H1 (cell line): Measurements from ENCODE around the gene PIBF1.

Experiments
- MAFK ChIP-seq: IDR thresholded peaks from 2 replicates; pipeline ENCODE4 v1.6.1; 2012; ENCODE audit warnings: low read depth, mild to moderate bottlenecking, improper control_type of control experiment, low read length
- RAD21 ChIP-seq, 2 experiments: IDR thresholded peaks in 1 of 2; conservative IDR thresholded peaks in 1 of 2; 2 replicates each; pipeline ENCODE4 v1.6.1; 2011; ENCODE audit warnings: low read depth in 2 of 2, low read length in 2 of 2, improper control_type of control experiment in 1 of 2, inconsistent platforms in 1 of 2, mild to moderate bottlenecking in 1 of 2, moderate library complexity in 1 of 2
- RFX5 ChIP-seq: IDR thresholded peaks from 2 replicates; pipeline ENCODE4 v1.6.1; 2011; ENCODE audit warnings: low read depth, low read length, improper control_type of control experiment, borderline replicate concordance
- TF ChIP-seq, protein P1 (sequence below): fragments of 300-600 bp; sonication (generic); IDR thresholded peaks from 2 replicates; pipeline ENCODE4 v1.7.1; 2012; ENCODE audit warnings: low read length, moderate library complexity, mild to moderate bottlenecking, inconsistent platforms; ENCODE audit not compliant: insufficient replicate concordance
- TF ChIP-seq, protein P2 (sequence below): IDR thresholded peaks from 2 replicates; pipeline ENCODE4 v1.6.1; 2012; ENCODE audit warnings: low read length, inconsistent platforms

DNA sequence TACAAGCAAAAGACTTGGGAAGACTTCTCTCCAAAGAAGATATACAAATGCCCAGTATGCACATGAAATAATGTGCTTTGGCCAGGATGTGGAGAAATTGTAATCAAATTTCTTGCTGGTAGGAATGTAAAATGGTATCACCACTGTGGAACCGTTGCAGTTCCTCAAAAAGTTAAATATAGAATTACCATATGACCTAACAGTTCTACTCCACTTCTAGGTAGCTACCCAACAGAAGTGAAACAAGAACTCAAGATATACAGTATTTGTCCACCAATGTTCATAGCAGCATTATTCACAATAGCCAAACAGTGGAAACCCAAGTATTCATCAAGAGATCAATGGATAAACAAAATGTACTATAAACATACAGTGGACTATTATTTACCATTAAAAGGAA, 181.8 kb downstream of the PIBF1 start:
- TF ChIP-seq, protein P1, sequence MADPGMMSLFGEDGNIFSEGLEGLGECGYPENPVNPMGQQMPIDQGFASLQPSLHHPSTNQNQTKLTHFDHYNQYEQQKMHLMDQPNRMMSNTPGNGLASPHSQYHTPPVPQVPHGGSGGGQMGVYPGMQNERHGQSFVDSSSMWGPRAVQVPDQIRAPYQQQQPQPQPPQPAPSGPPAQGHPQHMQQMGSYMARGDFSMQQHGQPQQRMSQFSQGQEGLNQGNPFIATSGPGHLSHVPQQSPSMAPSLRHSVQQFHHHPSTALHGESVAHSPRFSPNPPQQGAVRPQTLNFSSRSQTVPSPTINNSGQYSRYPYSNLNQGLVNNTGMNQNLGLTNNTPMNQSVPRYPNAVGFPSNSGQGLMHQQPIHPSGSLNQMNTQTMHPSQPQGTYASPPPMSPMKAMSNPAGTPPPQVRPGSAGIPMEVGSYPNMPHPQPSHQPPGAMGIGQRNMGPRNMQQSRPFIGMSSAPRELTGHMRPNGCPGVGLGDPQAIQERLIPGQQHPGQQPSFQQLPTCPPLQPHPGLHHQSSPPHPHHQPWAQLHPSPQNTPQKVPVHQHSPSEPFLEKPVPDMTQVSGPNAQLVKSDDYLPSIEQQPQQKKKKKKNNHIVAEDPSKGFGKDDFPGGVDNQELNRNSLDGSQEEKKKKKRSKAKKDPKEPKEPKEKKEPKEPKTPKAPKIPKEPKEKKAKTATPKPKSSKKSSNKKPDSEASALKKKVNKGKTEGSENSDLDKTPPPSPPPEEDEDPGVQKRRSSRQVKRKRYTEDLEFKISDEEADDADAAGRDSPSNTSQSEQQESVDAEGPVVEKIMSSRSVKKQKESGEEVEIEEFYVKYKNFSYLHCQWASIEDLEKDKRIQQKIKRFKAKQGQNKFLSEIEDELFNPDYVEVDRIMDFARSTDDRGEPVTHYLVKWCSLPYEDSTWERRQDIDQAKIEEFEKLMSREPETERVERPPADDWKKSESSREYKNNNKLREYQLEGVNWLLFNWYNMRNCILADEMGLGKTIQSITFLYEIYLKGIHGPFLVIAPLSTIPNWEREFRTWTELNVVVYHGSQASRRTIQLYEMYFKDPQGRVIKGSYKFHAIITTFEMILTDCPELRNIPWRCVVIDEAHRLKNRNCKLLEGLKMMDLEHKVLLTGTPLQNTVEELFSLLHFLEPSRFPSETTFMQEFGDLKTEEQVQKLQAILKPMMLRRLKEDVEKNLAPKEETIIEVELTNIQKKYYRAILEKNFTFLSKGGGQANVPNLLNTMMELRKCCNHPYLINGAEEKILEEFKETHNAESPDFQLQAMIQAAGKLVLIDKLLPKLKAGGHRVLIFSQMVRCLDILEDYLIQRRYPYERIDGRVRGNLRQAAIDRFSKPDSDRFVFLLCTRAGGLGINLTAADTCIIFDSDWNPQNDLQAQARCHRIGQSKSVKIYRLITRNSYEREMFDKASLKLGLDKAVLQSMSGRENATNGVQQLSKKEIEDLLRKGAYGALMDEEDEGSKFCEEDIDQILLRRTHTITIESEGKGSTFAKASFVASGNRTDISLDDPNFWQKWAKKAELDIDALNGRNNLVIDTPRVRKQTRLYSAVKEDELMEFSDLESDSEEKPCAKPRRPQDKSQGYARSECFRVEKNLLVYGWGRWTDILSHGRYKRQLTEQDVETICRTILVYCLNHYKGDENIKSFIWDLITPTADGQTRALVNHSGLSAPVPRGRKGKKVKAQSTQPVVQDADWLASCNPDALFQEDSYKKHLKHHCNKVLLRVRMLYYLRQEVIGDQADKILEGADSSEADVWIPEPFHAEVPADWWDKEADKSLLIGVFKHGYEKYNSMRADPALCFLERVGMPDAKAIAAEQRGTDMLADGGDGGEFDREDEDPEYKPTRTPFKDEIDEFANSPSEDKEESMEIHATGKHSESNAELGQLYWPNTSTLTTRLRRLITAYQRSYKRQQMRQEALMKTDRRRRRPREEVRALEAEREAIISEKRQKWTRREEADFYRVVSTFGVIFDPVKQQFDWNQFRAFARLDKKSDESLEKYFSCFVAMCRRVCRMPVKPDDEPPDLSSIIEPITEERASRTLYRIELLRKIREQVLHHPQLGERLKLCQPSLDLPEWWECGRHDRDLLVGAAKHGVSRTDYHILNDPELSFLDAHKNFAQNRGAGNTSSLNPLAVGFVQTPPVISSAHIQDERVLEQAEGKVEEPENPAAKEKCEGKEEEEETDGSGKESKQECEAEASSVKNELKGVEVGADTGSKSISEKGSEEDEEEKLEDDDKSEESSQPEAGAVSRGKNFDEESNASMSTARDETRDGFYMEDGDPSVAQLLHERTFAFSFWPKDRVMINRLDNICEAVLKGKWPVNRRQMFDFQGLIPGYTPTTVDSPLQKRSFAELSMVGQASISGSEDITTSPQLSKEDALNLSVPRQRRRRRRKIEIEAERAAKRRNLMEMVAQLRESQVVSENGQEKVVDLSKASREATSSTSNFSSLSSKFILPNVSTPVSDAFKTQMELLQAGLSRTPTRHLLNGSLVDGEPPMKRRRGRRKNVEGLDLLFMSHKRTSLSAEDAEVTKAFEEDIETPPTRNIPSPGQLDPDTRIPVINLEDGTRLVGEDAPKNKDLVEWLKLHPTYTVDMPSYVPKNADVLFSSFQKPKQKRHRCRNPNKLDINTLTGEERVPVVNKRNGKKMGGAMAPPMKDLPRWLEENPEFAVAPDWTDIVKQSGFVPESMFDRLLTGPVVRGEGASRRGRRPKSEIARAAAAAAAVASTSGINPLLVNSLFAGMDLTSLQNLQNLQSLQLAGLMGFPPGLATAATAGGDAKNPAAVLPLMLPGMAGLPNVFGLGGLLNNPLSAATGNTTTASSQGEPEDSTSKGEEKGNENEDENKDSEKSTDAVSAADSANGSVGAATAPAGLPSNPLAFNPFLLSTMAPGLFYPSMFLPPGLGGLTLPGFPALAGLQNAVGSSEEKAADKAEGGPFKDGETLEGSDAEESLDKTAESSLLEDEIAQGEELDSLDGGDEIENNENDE, result no peak
- TF ChIP-seq, protein P2, sequence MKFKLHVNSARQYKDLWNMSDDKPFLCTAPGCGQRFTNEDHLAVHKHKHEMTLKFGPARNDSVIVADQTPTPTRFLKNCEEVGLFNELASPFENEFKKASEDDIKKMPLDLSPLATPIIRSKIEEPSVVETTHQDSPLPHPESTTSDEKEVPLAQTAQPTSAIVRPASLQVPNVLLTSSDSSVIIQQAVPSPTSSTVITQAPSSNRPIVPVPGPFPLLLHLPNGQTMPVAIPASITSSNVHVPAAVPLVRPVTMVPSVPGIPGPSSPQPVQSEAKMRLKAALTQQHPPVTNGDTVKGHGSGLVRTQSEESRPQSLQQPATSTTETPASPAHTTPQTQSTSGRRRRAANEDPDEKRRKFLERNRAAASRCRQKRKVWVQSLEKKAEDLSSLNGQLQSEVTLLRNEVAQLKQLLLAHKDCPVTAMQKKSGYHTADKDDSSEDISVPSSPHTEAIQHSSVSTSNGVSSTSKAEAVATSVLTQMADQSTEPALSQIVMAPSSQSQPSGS, result no peak
- TF ChIP-seq RFX5, result no peak
- no peak for TF ChIP-seq MAFK
- TF ChIP-seq RAD21 (IDR thresholded peaks at IDR 0.05 in 1 of 2, conservative IDR thresholded peaks at IDR 0.05 in 1 of 2; ENCODE audit: low read depth in 2 of 2, low read length in 2 of 2), result no peak
